HEK293 (cell line): Measurements from ENCODE around the gene TNIK.

ENCODE experiments used
- CTCF ChIP-seq: fragments of 450-650 bp; formaldehyde crosslinking; IDR thresholded peaks from 2 replicates; pipeline ENCODE4 v1.5.1; 2016; ENCODE audit warnings: missing biosample characterization, missing genetic modification characterization
- ZBTB17 ChIP-seq: fragments of 450-650 bp; formaldehyde crosslinking; IDR thresholded peaks from 2 replicates; pipeline ENCODE4 v1.5.1; 2016; ENCODE audit warnings: missing biosample characterization, missing genetic modification characterization
- ZNF10 ChIP-seq: fragments of 450-650 bp; formaldehyde crosslinking; IDR thresholded peaks from 2 replicates; pipeline ENCODE4 v1.5.1; 2017; ENCODE audit warnings: missing biosample characterization, missing genetic modification characterization
- ZNF138 ChIP-seq: fragments of 450-650 bp; formaldehyde crosslinking; IDR thresholded peaks from 2 replicates; pipeline ENCODE4 v1.5.1; 2016; ENCODE audit warnings: missing biosample characterization, missing genetic modification characterization, borderline replicate concordance
- ZNF580 ChIP-seq: fragments of 450-650 bp; formaldehyde crosslinking; IDR thresholded peaks from 2 replicates; pipeline ENCODE4 v1.5.1; 2016; ENCODE audit warnings: missing biosample characterization, missing genetic modification characterization
- ZNF768 ChIP-seq: fragments of 450-650 bp; formaldehyde crosslinking; IDR thresholded peaks from 2 replicates; pipeline ENCODE4 v1.5.1; 2018; ENCODE audit warnings: missing biosample characterization, mild to moderate bottlenecking, missing genetic modification characterization
- TF ChIP-seq, protein P1 (sequence below): fragments of 450-650 bp; formaldehyde crosslinking; IDR thresholded peaks from 2 replicates; pipeline ENCODE4 v1.5.1; 2017; ENCODE audit warnings: missing biosample characterization, mild to moderate bottlenecking, missing genetic modification characterization, moderate library complexity
- TF ChIP-seq, protein P2 (sequence below): IDR thresholded peaks from 2 replicates; pipeline ENCODE4 v1.6.1; 2011; ENCODE audit warnings: mild to moderate bottlenecking, low read depth, low read length, borderline replicate concordance

- TF ChIP-seq, protein P1, sequence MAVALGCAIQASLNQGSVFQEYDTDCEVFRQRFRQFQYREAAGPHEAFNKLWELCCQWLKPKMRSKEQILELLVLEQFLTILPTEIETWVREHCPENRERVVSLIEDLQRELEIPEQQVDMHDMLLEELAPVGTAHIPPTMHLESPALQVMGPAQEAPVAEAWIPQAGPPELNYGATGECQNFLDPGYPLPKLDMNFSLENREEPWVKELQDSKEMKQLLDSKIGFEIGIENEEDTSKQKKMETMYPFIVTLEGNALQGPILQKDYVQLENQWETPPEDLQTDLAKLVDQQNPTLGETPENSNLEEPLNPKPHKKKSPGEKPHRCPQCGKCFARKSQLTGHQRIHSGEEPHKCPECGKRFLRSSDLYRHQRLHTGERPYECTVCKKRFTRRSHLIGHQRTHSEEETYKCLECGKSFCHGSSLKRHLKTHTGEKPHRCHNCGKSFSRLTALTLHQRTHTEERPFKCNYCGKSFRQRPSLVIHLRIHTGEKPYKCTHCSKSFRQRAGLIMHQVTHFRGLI (tag by site-specific recombination) = no peak
- no peak for TF ChIP-seq ZNF138 (tag by site-specific recombination)
- TF ChIP-seq, protein P2, sequence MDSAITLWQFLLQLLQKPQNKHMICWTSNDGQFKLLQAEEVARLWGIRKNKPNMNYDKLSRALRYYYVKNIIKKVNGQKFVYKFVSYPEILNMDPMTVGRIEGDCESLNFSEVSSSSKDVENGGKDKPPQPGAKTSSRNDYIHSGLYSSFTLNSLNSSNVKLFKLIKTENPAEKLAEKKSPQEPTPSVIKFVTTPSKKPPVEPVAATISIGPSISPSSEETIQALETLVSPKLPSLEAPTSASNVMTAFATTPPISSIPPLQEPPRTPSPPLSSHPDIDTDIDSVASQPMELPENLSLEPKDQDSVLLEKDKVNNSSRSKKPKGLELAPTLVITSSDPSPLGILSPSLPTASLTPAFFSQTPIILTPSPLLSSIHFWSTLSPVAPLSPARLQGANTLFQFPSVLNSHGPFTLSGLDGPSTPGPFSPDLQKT = no peak
- no peak for TF ChIP-seq CTCF (tag by site-specific recombination)
- TF ChIP-seq ZNF10 (tag by site-specific recombination) = no peak
- no peak for TF ChIP-seq ZNF580 (tag by site-specific recombination)
- TF ChIP-seq ZNF768 (tag by site-specific recombination) = no peak
- TF ChIP-seq ZBTB17 (tag by site-specific recombination) = no peak
These were observed 228.8 kb downstream of the TNIK start for GRCh38 chr3:171231361-171231760.
